Midbrain (tissue), 1 donor: Measurements from ENCODE around the gene PARD3B.

Experiments
- DNase-seq: peaks from one replicate; lab custom pipeline; 2025; lab: John Stamatoyannopoulos, UW

The PARD3B gene

DNA sequence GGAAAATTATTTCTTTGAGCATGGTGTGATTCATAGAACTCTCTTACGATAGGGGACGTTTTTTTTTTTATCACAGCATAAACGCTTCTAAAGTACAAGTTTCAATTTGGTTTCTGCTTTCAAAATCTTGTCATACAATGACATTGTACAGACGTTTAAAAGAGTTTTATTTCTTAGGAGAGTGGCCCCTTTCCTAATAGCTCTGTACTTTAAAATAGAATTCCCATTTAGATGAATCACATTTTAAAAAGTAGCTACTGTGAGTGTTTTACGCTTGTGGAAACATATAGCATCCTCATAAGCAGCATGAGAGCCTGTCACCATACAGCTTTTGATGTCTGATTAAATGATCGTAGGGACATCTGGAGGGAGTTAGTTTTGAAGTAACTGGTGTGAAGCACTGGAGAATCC is 510.9 kb downstream of the PARD3B start:
- DNase-seq: no peak

DNA sequence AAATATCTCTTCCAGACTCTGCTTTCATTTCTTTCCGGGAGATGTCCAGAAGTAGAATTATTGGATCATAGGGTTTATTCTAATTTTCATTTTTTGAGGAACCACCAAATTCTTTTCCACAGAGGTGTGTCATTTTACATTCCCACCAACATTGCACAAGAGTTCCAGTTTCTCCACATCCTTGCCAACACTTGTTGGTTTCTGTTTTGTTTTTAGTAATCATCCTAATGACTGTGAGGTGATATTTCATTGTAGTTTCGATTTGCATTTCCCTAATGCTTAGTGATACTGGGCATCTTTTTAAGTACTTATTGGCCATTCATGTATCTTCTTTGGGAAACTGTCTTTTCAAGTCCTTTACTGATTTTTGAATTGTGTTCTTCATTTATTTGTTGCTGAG is 513.1 kb downstream of the PARD3B start:
- no peak for DNase-seq

DNA sequence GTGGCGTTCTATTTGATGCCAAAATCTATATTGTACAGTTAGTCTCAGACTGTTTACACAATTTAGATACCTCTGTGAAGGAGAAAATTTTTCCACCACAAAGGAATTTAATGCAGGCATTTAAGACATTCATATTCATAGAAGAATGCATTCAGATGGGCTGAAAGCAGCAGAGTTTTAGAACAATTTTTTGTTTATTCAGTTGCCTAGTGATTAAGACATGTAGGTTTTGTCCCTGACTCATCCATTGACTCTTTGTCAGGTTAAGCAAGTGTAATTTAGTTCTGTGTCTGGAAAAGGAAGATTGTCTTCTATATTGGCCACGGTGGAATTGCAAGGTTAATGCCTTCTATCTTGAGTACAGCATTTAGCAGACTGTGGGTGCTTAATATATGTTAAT is 515.0 kb downstream of the PARD3B start:
- no peak for DNase-seq

DNA sequence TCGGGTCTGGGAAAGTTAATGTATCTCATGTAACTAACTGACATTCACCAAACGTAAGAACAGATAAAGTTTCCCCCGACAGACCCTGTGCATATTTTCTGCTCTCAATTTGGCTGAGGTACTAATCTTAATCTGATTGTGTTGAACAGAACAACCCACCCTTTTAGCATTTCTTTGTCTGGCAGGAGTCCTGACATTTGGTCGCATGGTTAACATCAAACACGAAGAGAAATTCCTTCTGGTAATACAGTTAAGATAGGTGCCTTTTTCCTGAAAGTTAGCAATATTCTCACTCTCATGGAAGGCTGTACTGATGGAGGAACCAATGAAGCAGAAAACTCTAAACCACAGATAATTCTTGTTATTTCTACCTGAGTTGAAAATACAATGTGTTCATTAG is 520.8 kb downstream of the PARD3B start:
- DNase-seq: no peak

DNA sequence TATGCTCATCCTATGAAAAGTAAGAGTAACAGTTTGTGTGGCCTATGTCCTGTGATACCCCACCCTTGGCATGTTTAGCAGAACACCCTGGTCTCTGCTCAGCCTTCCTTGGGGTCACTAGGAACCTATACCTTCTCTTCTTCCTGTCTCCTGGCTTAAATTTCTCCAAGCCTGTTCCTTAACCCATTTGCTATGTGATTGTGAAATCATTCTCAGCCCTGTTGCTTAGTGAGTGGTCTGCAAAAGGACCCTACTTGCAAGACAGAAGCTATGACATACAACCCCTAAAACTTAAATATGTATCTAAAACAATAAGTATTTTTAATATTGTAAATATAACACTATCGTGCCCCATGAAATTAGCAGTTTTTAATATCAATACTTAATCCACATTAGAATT is 524.7 kb downstream of the PARD3B start:
- no peak for DNase-seq

DNA sequence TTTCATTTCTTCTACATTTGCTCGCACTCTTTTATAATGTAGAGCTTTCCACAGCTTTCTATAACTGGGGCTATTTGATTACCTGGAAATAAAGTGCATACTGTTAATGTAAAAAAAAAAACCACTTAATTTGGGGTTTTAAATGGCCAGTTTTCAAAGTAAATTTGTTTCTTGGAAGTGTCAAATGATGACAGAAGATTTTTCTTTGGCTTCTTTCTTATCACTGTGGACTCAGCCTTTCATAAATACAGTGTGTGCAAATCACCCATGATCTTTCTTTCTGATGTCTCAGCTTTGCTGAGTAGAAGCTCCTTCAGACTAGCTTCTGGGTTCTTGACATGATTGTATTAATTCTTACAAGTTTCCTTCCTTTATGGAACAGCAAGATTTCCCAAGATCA is 525.6 kb downstream of the PARD3B start:
- no peak for DNase-seq

DNA sequence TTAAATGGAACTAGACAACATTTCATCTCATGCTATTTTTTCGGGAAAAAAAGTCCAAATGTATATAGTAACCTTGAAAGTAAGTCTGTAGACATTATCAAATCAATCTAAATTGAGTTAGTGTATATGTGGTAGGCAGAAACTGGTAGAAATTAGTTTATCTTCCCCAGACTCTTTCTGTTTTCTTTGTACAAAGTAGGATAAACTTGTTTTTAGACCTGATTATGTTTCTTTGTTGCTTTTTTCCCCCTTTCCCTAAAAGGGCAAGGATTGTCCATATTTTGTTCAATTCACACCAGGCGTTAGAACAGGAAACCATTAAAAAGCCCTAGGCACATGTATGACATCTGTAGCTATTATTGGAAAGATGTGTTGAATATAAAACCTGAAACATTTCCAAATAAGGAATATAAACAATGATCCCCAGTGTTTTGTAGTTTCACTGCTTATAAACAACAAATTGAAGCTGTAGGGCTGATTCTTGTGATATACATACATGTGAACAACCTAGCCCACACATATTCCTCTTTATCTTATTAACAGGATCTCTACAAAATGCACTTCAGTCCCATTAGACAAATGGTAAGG is 528.3 kb downstream of the PARD3B start:
- no peak for DNase-seq

DNA sequence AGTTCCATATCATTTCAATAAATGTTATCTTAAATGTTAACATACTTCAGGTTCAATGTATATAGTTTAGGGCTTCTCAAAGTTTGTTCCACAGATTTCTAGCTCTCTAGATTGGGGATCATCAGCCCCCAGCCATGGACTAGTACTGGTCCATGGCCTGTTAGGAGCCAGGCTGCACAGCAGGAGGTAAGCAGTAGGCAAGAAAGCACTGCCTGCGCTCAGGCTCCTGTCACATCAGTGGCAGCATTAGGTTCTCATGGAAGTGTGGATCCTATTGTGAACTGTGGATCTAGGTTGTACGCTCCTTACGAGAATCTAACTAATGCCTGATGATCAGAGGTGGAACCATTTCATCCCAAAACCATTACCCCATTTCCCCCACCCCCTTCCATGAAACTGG is 531.1 kb downstream of the PARD3B start:
- DNase-seq: no peak

DNA sequence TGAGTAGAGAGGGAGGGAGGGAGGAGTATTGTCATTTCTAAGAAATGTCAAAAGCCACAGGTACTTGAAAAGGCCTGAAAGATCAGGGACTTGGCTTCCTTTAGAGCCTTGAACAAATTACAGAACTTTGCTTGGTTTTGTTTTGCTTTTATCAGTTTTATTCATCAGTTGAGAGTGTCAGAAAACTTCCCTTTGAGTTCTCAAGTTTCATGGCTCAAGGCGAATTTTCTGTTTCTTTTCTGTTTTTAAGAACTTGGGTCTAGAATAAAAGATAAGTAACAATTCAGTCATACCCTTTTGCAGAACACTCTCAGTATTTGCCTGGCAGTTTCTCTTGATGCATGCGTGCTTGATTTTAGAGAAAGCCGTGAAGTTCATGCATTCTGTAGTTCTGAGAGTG is 531.9 kb downstream of the PARD3B start:
- DNase-seq: no peak

DNA sequence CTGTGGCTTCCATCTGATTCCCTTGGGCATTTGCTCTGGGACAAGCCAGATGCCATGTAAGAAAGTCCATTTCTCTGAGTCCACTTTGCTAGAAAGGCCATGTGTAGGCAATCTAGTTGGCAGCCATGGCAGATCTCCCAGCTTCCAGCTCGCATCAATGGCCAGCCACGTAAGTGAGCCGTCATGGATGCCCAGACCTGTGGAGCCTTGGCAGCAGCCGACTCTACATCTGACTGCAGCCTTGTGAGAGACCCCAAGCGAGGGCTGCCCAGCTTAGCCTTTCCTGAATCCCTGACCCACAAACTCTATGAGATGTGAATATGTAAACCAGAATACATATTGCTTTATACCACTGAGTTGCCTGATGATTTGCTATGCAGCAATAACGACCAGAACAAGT is 533.5 kb downstream of the PARD3B start:
- no peak for DNase-seq

DNA sequence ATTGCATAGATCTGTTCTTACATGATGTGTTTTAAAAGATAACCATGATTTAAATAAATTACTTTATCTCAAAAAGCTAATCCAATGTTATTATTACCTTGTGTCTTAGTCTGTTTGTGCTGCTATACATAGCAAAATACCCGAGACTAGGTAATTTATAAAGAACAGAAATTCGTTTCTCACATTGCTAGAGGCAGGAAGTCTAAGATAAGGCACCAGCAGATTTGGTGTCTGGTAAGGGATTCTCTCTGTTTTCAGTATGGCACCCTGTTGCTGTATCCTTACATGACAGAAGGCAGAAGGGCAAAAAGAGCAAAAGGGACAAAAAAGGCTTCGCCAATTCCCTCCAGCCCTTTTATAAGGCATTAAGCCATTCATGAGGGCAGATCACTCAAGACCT is 533.9 kb downstream of the PARD3B start:
- no peak for DNase-seq

DNA sequence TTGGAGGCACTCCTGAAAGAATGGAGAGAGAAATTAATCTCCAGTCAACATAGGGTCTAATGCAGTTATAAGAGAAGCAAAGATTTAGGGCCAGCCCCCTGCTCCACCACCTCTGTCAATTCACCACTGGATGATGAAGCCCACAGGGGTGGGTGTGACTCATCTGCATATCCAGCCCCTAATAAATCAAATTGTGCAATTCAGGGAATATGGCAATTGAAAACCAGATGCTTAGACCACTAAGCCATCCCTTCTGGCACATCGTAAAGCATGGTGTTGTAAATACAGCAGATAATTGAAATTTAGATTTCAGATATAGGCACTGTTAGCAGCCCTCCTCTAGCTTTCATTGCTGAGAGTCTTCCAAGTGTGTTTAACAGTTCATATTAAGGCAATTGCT is 541.4 kb downstream of the PARD3B start:
- DNase-seq: no peak

DNA sequence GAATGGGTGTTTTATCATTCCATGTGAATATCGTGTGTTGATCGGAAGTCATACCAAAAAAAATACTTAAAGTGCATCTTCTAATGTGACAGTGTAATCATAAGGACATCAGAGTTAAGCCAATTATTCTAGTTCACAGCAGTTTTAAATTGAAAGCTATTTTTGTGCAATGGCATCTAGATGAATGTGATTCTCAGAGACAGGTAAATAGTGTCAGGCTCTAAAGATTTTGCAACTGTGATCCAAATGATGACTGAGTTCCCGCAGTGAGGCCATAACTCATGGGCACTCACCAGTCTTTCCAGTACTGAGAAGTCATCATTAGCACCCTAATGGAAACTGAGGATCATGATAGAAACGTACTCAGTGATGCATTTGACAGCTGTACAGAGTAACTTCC is 542.6 kb downstream of the PARD3B start:
- no peak for DNase-seq

DNA sequence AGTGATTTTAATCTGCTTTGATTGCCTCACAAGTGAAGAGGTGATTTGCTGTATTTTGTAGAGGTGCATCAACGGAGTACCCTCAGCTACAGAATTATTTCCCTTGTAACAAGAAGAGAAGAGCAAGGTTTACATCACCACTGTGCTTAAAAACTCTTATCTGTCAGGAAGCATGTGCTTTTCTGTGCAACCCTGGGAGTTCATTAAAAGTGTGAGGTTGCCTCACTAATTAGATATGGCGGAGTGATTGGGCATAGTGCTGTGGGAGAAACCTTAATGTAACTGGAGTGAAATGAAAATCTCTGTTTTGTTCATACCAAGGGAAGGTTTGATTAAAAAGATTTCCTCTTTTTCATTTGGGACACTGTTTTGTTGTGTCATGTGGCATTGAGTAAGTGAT is 544.7 kb downstream of the PARD3B start:
- DNase-seq: no peak

DNA sequence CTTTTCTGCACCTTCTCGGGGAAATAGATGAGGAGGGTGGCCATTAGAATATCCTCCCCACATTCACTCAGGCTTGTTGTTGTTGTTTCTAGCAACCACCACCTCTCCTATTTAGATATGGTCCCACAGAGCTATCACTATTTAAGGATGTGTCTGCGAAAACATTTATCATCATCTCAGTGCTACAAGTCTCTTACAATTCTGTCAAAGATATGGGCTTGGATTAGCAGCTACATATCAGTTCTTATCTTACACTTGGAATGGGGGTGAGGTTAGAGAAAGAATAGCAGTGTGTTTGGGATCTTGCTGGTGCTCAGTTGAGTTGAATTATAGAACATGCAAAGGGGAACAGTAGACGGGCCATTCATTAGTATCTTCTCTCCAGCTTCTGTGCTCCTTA is 546.1 kb downstream of the PARD3B start:
- no peak for DNase-seq

DNA sequence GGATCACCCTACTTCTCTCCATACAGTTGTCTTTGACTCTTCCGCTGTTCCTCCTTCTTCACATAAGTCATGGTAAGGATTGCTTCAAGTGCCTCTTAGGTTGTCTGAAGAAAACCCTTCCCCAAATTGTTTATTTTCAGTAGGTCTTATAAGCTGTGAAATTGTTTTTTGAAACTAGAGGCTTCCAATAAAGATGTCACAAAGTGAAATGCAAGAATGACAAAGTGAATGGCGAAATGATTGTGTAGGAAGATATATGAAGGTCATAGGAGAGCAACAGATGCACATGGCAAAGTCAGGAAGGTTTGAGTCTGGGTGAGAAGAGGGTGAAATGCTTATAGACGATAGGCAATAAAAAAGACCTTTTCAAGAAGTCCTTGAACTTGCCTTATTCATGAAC is 548.8 kb downstream of the PARD3B start:
- DNase-seq: no peak

DNA sequence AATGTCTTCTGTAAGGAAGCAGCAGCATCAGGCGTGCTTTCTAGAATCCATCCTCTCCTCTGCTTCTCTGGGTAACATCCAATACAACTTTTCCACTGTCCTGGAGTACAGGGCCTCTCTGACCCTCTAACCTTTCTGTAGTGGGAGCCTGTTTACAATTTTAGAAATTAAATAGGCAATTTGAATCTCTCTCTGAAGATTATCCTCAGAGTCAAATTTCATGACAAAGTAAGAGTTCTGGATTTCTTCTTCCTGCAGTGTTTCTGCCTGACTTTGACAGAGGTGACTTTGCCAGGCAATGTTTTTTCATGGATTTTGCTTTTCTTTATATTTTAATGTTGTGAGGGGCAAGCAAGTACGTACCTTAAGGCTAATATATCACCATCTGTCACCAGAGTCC is 558.4 kb downstream of the PARD3B start:
- DNase-seq: no peak

DNA sequence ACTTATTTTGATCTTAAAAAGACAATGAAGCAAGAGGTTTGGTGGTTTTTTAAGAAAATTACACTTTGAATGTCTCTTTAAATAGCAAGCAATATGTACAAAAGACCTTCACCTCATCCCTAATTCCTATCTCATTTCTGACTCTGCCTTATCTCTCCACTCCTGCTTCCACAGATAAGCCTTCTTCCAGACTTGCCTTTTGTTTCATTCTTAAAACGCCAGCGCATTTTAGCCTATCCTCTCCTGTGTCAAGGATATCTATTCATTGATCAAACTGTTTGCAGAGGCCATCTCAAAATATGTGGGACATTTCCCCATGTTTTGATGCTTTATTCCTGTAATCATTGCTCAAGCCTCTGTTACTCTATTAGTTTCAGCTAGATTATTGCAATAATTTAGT is 562.5 kb downstream of the PARD3B start:
- DNase-seq: no peak

DNA sequence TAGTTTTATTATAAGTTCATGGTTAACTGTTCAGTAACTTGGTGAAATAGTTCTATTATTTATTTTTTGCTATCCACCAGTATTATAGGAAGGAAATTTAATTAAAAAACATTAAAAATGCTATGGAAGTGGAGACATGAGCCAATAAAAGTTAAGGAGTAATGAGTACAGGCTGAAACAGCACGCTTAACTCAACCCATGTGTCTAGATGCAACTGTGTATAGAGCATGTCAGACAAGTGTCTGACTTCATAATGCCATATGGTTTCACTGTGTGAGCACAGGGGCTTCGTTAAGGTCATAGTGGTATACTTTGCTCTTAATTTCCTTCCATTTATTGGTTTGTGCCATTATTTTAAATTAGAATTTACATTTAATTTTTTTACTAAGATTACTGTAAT is 570.2 kb downstream of the PARD3B start:
- no peak for DNase-seq

DNA sequence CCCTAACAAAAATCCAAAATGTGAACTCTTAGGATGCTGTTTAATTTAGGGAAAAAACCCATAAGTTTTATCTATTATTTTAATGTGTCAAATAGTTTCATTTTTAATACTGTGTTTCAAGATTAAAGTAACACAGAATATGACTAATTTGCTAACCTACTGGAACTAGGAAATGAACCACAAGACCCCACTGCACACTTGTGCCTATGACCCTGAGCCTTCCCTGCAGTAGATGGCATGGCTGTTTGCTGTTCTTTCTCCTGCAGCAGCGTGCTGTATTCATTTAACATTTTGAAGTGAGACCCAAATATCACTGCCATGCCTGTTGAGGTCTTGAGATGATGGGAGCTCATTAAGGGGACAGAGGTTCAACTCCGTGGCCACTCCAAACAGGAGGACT is 571.9 kb downstream of the PARD3B start:
- no peak for DNase-seq

DNA sequence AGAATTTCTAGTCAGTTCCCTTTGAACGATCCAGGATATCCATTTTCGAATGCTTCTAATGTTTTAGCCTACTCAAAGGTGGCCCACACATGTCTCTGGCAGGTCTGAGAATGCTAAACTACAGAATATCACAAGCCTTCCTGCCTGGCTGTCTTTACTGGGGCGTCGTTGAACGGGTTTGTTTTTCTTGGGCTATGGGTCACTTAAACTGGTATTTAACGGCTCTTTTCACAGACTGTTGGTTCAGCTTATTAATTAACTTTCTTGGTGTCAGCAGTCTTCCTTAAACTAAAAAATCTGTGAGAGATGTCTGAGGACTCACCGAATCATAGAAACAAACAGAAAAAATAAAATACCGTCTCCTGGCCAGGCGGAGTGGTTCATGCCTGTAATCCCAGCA is 573.9 kb downstream of the PARD3B start:
- DNase-seq: no peak

DNA sequence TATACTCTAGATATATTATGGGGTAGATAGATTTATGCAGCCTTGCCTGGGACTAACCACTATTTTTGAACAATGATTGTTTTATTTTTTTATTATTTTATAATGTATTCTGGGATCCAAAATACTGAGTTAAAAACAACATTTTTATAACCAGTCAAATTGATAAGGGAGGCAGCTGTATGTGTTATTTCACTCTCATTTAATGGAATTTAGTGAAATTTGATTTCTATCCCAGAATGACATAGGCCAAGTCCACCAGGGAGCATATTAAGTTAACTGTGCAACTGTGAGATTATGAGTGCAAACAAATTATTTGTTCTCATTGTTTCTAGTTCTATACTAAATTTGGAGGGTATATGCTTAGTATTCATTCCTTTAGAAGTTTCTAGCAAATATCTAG is 583.5 kb downstream of the PARD3B start:
- no peak for DNase-seq

DNA sequence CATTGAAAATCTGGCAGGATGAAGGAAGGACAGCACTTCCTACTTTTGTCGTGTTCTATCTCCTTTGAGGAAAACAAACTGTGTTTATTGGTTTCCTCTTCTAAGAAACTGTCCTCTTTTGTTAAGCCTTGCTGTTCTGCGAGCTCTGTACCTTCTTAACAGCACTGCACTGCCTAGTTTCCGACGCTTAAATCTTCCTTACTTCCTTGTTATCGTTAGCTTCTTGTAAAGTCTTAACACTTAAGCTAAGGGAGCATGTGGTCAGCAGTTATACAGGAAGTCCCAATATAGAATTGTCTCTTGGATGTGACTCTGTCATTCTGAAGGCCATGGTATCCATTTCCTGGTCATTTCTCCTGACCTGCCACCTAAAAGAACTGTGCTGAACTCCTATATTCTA is 584.3 kb downstream of the PARD3B start:
- DNase-seq: no peak

DNA sequence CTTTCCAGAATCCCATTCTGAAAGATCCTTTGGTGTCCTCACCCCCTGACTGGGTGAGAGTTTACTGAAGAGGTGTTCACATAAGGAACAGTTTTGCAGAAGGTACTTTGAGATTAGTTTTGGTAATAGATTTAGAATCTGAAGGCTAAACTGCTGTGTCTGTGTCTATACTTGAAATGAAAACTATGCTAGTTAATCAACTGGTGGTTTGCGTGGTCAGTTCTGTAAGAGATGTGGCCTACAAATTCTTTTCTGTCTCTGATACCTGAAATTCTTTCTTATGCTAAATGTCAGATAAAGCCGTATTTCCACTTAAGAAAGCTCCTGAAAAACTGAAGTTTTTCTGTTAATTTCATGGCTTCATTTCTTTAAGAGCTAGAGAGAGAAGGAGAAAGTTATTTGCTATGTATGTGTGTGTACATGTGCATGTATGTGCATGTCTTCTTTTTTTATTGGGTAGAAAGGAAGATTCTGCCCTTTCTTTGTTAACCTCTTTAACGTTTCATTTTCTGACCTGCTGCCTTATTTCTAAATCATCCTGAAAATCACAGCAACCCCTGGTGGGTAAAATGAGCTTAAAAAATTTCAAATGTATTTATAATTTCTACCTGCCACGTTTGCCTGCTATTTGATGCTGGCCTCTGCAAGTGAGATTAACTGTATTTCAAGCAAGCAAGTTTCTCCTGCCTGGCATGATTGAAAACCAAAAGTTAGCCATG is 585.0 kb downstream of the PARD3B start:
- DNase-seq: no peak
